IPS-20b (cell line): Measurements from ENCODE around the gene WDR5.

Source experiments
- H3K27ac ChIP-seq: one replicate; pipeline ENCODE4 v1.5.1; 2013; ENCODE audit warnings: low read length
- H3K27me3 ChIP-seq: 2 replicates; pipeline ENCODE4 v1.6.1; 2013; ENCODE audit warnings: mild to moderate bottlenecking, low read length, inconsistent platforms; ENCODE audit not compliant: insufficient read depth
- H3K36me3 ChIP-seq: 2 replicates; pipeline ENCODE4 v1.6.1; 2013; ENCODE audit warnings: low read depth, mild to moderate bottlenecking, inconsistent platforms, low read length, moderate library complexity; ENCODE audit not compliant: insufficient read depth
- H3K4me1 ChIP-seq: 2 replicates; pipeline ENCODE4 v1.6.1; 2013; ENCODE audit warnings: mild to moderate bottlenecking, control low read depth, inconsistent platforms, low read length, moderate library complexity; ENCODE audit not compliant: insufficient read depth
- H3K4me3 ChIP-seq: 2 replicates; pipeline ENCODE4 v1.5.1; 2013; ENCODE audit warnings: mild to moderate bottlenecking, low read length, inconsistent platforms
- H3K9ac ChIP-seq: 2 replicates; pipeline ENCODE4 v1.6.1; 2013; ENCODE audit warnings: low read depth, mild to moderate bottlenecking, inconsistent platforms, low read length, moderate library complexity
- H3K9me3 ChIP-seq: 2 replicates; pipeline ENCODE4 v1.6.1; 2013; ENCODE audit warnings: mild to moderate bottlenecking, low read depth, low read length, inconsistent platforms; ENCODE audit not compliant: insufficient read depth

Gene WDR5

GRCh38 chr9:134177624-134178393 is 41.9 kb downstream of the WDR5 start:
- Histone ChIP-seq H3K4me3 (no peak overlapping the region), H3K9ac (no peak overlapping the region), H3K27me3 (no peaks in the 10 kb centered on the region; the same call in 1 of the 2 replicates), H3K27ac (no peak overlapping the region), H3K9me3 (peaks cover 4% of the 10 kb centered on the region; the same call in 1 of the 2 replicates), H3K4me1 (no peaks in the 10 kb centered on the region), H3K36me3 (no peaks in the 10 kb centered on the region)

DNA sequence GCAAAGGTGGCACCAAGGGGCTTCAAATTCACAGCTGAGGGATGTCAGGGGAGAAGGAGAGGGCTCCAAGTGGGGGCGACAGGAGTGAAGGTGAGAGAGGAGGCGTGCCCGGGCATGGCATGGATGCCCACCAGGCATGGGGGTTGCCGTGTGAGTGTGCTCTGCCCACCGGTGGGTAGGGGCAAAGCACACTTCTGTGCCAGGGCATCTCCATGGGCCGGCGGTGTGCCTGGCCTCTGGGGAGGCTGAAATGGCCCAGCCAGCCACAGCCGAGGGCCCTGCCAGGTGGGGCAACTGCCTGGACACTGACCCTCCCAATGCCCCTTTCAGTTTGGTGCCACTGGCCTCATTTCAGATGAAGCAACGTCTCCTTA is 42.5 kb downstream of the WDR5 start:
- Histone ChIP-seq H3K27me3 (no peaks in the 10 kb centered on the region; the same call in 1 of the 2 replicates), H3K27ac (no peak overlapping the region), H3K4me1 (no peaks in the 10 kb centered on the region), H3K36me3 (no peaks in the 10 kb centered on the region), H3K9me3 (peaks cover 5% of the 10 kb centered on the region; the same call in 1 of the 2 replicates), H3K4me3 (no peak overlapping the region), H3K9ac (no peak overlapping the region)

DNA sequence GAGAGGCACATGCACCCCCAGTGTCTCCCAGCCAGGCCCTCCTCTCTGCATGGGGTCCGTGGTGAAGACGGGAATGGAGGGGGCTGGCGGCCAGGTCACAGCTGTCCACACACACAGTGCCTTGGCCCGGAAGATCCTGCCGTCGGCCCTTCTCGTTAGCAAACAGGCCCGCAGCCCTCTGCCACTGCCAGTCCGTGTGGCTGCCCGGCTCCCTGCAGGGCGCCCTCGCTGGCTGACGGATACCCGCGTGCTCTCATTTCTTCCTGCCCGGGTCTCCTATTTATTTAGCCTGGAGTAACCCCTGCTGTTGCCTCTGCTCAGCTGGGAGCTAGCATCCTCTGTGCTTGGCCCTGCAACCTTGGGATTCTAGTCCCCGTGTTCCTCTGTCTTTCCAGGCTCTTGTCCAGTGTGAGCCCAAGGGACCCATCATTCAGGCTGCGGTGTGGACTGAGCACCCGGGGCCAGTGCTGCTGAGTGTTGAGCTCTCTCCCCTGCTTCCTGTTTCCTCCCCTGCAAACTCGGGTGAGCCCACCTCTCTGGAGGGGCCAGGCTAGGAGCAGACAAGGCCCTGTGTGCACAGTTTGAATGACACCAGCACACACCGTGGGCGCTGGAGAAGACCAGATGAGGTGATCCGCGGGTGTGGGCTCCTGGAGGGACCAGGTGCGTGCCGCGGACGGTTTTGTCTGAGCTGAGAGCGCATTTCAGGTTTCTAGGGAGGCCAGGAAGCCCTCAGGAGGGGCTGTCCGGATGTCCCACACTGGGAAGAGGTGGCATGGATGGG is 43.1 kb downstream of the WDR5 start:
- H3K36me3 ChIP-seq: no peaks in the 10 kb centered on the region
- H3K9ac ChIP-seq: no peak overlapping the region
- no peaks in the 10 kb centered on the region for H3K4me1 ChIP-seq
- H3K27me3 ChIP-seq: no peaks in the 10 kb centered on the region; the same call in 1 of the 2 replicates
- H3K4me3 ChIP-seq: no peak overlapping the region
- no peak overlapping the region for H3K27ac ChIP-seq
- H3K9me3 ChIP-seq: peaks cover 5% of the 10 kb centered on the region; the same call in 1 of the 2 replicates

- Histone ChIP-seq H3K9ac (no peak overlapping the region), H3K4me3 (no peak overlapping the region), H3K9me3 (peaks cover 5% of the 10 kb centered on the region; the same call in 1 of the 2 replicates), H3K36me3 (no peaks in the 10 kb centered on the region), H3K27me3 (no peaks in the 10 kb centered on the region; the same call in 1 of the 2 replicates), H3K4me1 (no peaks in the 10 kb centered on the region), H3K27ac (no peak overlapping the region)
Measured at GRCh38 chr9:134179595-134179917, 43.7 kb downstream of the WDR5 start.

GRCh38 chr9:134179918-134180785 is 44.3 kb downstream of the WDR5 start:
- Histone ChIP-seq H3K9me3 (peaks cover 5% of the 10 kb centered on the region; the same call in 1 of the 2 replicates), H3K27ac (no peak overlapping the region), H3K36me3 (no peaks in the 10 kb centered on the region), H3K4me3 (no peak overlapping the region), H3K4me1 (no peaks in the 10 kb centered on the region), H3K9ac (no peak overlapping the region), H3K27me3 (no peaks in the 10 kb centered on the region; the same call in 1 of the 2 replicates)

DNA sequence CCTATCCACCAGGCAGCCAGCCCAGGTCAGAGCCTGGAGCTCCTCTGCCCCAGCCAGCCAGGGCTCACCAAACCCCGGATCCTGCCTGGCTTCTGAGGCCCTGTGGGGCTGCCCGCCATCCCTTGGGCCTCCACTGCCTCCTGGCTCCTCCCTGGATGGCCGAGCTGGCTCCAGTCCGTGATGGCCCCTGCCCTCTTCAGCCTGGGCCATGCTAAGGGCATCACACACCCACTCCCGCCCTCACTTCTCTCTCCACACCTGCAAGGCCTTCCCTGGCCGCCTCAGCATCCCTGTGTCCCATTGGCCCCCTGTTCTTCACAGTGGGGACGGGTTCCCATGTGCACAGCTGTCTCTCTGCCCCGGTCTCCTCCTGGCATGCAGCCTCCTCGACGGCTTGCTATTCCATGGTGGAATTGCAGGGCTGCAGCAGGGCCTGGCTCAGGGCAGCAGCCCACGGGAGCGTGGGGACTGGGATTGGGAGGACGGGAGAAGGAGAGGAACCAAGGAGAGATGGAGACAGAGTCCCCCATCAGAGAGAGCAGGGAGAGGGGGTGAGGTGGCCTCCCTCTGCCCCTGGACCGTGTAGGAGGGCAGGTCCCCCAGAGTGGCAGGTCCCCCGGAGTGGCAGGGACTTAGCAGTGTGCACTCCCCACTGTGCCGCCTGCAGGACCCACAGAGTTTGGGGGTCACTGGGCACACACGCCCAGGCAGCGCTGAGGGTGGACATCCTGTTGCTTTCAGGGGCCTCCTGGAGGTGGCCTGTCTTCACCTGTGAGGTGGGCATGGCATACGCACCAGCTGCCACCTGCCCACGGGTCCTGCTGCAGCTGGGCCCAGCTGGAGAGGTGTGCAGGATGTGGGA is 45.1 kb downstream of the WDR5 start:
- no peak overlapping the region for H3K4me3 ChIP-seq
- no peaks in the 10 kb centered on the region for H3K4me1 ChIP-seq
- no peaks in the 10 kb centered on the region; the same call in 1 of the 2 replicates for H3K27me3 ChIP-seq
- H3K27ac ChIP-seq: no peak overlapping the region
- H3K9me3 ChIP-seq: peaks cover 5% of the 10 kb centered on the region; the same call in 1 of the 2 replicates
- H3K9ac ChIP-seq: no peak overlapping the region
- no peaks in the 10 kb centered on the region for H3K36me3 ChIP-seq

- Histone ChIP-seq H3K9me3 (peaks cover 5% of the 10 kb centered on the region; the same call in 1 of the 2 replicates), H3K4me1 (no peaks in the 10 kb centered on the region), H3K27ac (no peak overlapping the region), H3K27me3 (no peaks in the 10 kb centered on the region; the same call in 1 of the 2 replicates), H3K36me3 (no peaks in the 10 kb centered on the region), H3K4me3 (no peak overlapping the region), H3K9ac (no peak overlapping the region)
Measured at GRCh38 chr9:134181648-134182034, 45.8 kb downstream of the WDR5 start.

GRCh38 chr9:134182554-134183085 is 46.7 kb downstream of the WDR5 start:
- no peaks in the 10 kb centered on the region for H3K4me1 ChIP-seq
- no peak overlapping the region for H3K4me3 ChIP-seq
- no peaks in the 10 kb centered on the region for H3K36me3 ChIP-seq
- no peak overlapping the region for H3K9ac ChIP-seq
- H3K9me3 ChIP-seq: peaks cover 5% of the 10 kb centered on the region; the same call in 1 of the 2 replicates
- H3K27me3 ChIP-seq: no peaks in the 10 kb centered on the region
- H3K27ac ChIP-seq: no peak overlapping the region

DNA sequence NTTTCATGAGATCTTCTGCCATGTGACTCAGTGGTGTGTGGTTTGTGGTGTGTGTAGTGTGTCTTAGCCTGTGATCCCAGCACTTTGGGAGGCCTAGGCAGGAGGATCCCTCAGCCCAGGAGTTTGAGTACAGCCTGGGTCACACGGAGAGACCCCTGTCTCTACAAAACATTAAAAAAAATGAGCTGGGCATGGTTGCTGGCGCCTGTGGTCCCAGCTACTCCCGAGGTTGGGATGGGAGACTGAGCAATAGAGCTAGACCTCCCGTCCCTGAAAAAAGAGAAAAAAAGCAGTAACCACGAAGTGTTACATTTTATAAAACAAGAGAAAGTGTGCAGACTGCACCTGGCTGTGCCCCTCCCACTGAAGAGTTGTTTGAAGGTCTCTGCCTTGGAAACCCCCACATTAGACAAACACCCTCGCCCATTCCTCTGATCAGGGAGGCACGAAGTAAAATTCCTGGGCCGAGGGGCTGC is 49.7 kb downstream of the WDR5 start:
- Histone ChIP-seq H3K9ac (no peak overlapping the region), H3K27me3 (peaks cover 9% of the 10 kb centered on the region; the same call in 1 of the 2 replicates), H3K9me3 (peaks cover 5% of the 10 kb centered on the region; the same call in 1 of the 2 replicates), H3K27ac (no peak overlapping the region), H3K4me3 (no peak overlapping the region), H3K36me3 (no peaks in the 10 kb centered on the region), H3K4me1 (no peaks in the 10 kb centered on the region)

DNA sequence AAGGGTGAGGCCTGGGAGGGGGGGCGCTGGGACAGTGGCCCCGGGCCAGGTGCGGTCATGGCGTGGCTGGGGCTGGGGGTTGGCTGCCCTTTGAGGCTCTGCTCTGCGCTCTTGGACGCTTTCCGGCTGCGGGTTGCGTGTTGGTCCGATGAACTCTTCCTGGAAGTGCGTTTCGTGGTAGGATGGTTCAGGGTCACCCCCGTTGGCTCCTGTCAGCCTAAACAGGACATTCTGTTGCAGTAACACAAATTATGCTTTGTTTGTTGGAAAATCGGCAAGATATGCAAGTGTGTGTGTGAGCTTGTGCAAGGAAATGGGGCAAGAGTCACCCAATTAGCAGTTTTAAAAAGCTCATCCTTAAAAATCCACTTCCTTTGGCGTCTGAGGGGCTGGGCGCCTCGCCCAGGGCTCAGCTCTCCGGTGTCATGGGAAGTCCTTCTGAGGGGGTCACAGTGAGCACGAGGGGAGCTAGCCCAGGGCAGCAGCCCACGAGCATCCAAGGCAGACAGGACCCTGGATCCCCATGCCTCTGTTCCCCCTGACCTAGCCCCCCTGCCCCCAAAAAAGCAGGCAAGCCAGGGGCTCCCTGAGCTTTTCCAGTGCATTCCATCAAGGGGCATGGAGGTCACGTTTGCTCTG is 50.7 kb downstream of the WDR5 start:
- no peak overlapping the region for H3K27ac ChIP-seq
- H3K9me3 ChIP-seq: peaks cover 5% of the 10 kb centered on the region; the same call in 1 of the 2 replicates
- H3K27me3 ChIP-seq: peaks cover 9% of the 10 kb centered on the region; the same call in 1 of the 2 replicates
- no peak overlapping the region for H3K9ac ChIP-seq
- H3K36me3 ChIP-seq: no peaks in the 10 kb centered on the region
- no peaks in the 10 kb centered on the region for H3K4me1 ChIP-seq
- no peak overlapping the region for H3K4me3 ChIP-seq
